A549 (cell line): ENCODE results near the gene SERPIND1. TPM values are rescaled to one million over a fixed set of nuclear protein-coding genes. Genes with fewer than 3 reads are reported as not detected.
A peak's percentile ranks its signal among the peaks of the same experiment; 100 is the strongest.

Source experiments
- ATAC-seq, 2 experiments: fragments of 200-7000 bp in 1 of 2; fragments of >200 bp in 1 of 2; cut with Nextera tagmentation in 1 of 2; cut with Tn5 transposase in 1 of 2; 3 replicates each; pipeline versions ENCODE4 v1.8.0 to v1.9.1; 2018 to 2020; ENCODE audit warnings: mild to moderate bottlenecking in 1 of 2, moderate library complexity in 1 of 2
- CTCF ChIA-PET: fragments of 300-600 bp; sonication (Branson Sonifier 250); formaldehyde crosslinking; extraction: SDS; loops from one replicate; lab custom pipeline; 2021; ENCODE audit warnings: antibody characterized with exemption, inconsistent platforms; lab: Yijun Ruan, JAX
- POLR2A ChIA-PET: fragments of 350-600 bp; formaldehyde crosslinking; extraction: SDS; loops from one replicate; lab custom pipeline; 2021; ENCODE audit warnings: antibody characterized with exemption, inconsistent platforms; lab: Yijun Ruan, JAX
- DNase-seq, 2 experiments: peaks; one replicate each; pipeline versions ENCODE4 v3.0.0 to v3.0.0-alpha.2; 2011 to 2016; ENCODE audit warnings: low read depth in 1 of 2, low spot score in 1 of 2
- FAIRE-seq: peaks from 2 replicates; lab custom pipeline; 2011; peaks lifted over from hg19 to GRCh38; lab: Jason Lieb, UNC
- H3K27ac ChIP-seq, 2 experiments: fragments of >200 bp; sonication (Bioruptor Twin); formaldehyde crosslinking; 3 replicates each; pipeline ENCODE4 v1.5.1; 2016 to 2017
- H3K4me1 ChIP-seq: fragments of >200 bp; sonication (Bioruptor Twin); formaldehyde crosslinking; 3 replicates; pipeline ENCODE4 v1.6.1; 2016
- H3K4me2 ChIP-seq: fragments of >200 bp; sonication (Bioruptor Twin); formaldehyde crosslinking; 3 replicates; pipeline ENCODE4 v1.6.1; 2016
- H3K4me3 ChIP-seq: fragments of >200 bp; sonication (Bioruptor Twin); formaldehyde crosslinking; 3 replicates; pipeline ENCODE4 v1.5.1; 2016
- H3K9me3 ChIP-seq: fragments of >200 bp; sonication (Bioruptor Twin); formaldehyde crosslinking; 3 replicates; pipeline ENCODE4 v1.6.1; 2016
- CHD4 ChIP-seq: fragments of 200-600 bp; sonication (generic); IDR thresholded peaks from 2 replicates; pipeline ENCODE4 v1.6.1; 2016; ENCODE audit warnings: antibody characterized with exemption, mild to moderate bottlenecking, borderline replicate concordance
- CTCF ChIP-seq: fragments of >200 bp; sonication (Bioruptor Twin); formaldehyde crosslinking; IDR thresholded peaks from 3 replicates; pipeline ENCODE4 v1.5.1; 2016
- ELK1 ChIP-seq: fragments of 150-350 bp; IDR thresholded peaks from 2 replicates; pipeline ENCODE4 v1.6.1; 2014; ENCODE audit warnings: low read depth, mild to moderate bottlenecking, low read length
- HMGXB4 ChIP-seq: fragments of 250-450 bp; sonication (Bioruptor Pico); IDR thresholded peaks from 2 replicates; pipeline ENCODE4 v1.5.0; 2021; ENCODE audit warnings: mild to moderate bottlenecking, moderate library complexity, borderline replicate concordance
- HOXB13 ChIP-seq: fragments of 250-450 bp; sonication (Bioruptor Pico); IDR thresholded peaks from 2 replicates; pipeline ENCODE4 v1.5.0; 2020; ENCODE audit warnings: low read depth, mild to moderate bottlenecking, moderate library complexity
- JUN ChIP-seq, 2 experiments: fragments of >200 bp; sonication (Bioruptor Twin); formaldehyde crosslinking; IDR thresholded peaks; 2 replicates in 1 of 2; 3 replicates in 1 of 2; pipeline ENCODE4 v1.6.1; 2016 to 2017
- MAFK ChIP-seq: fragments of 450-650 bp; IDR thresholded peaks from 2 replicates; pipeline ENCODE4 v1.6.1; 2014; ENCODE audit not compliant: partially characterized antibody
- POLR2A ChIP-seq: IDR thresholded peaks from 2 replicates; pipeline ENCODE4 v1.6.1; 2012; ENCODE audit warnings: mild to moderate bottlenecking, low read length
- SMC3 ChIP-seq: fragments of >200 bp; sonication (Bioruptor Twin); formaldehyde crosslinking; IDR thresholded peaks from 3 replicates; pipeline ENCODE4 v1.6.1; 2018; ENCODE audit warnings: inconsistent platforms
- SREBF2 ChIP-seq: fragments of 450-650 bp; IDR thresholded peaks from 2 replicates; pipeline ENCODE4 v1.6.1; 2014; ENCODE audit warnings: mild to moderate bottlenecking, moderate library complexity
- ZSCAN20 ChIP-seq: fragments of 250-450 bp; sonication (Bioruptor Pico); IDR thresholded peaks from 2 replicates; pipeline ENCODE4 v1.8.0; 2022; ENCODE audit warnings: mild to moderate bottlenecking, moderate library complexity
- WGBS: methylation state at CpG from one replicate; pipeline ENCODE4 v1.1.6; 2017; ENCODE audit errors: missing lambda C conversion rate; 5-methylcytosine and 5-hydroxymethylcytosine counted together
- polyA plus RNA-seq, 4 experiments: library from polyadenylated mRNA; depleted of rRNA in 3 of 4; stranded (reverse); fragments of >200 nt; fragmentation: RNase III in 1 of 4; extraction: RNeasy Plus Mini Kit Qiagen cat#74134 plus additional on column Dnase treatment in 1 of 4; gene quantifications; 2 replicates in 3 of 4; 3 replicates in 1 of 4; pipeline ENCODE4 v1.2.3, GENCODE V29; 2011 to 2017
- TF ChIP-seq, protein P1 (sequence below): fragments of 200-600 bp; sonication (generic); IDR thresholded peaks from 2 replicates; pipeline ENCODE4 v1.6.1; 2016; ENCODE audit warnings: antibody characterized with exemption, mild to moderate bottlenecking, moderate library complexity

The SERPIND1 gene
- polyA plus RNA-seq, 2 of the 4 experiments (the other 2 are of a cell fraction): not detected

DNA sequence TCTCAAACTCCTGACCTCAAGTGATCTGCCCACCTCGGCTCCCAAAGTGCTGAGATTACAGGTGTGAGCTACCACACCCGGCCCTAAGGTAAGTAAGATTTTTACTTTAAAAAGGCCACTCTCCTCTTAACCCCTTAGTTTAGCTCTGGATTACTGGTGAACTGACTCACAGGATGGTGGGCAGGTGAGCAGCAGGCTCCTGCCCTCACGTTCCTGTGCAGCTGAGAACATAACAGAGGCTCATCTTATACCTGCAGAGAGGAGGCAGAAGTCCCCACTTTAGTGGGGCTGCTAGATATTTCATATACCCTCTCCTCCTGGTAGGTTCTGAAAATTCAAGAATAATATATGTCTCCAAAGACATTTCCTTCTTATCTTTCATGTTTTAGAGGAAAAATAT, 17.1 kb upstream of the SERPIND1 start:
- Histone ChIP-seq H3K9me3 (no peaks in the 10 kb centered on the region), H3K4me3 (no peak overlapping the region), H3K27ac (no peak overlapping the region), H3K4me2 (no peak overlapping the region), H3K4me1 (no peaks in the 10 kb centered on the region)
- ATAC-seq (no peak), DNase-seq (no peak), FAIRE-seq (no peak)
- TF ChIP-seq ZSCAN20 (CRISPR knock-in tag) (no peak), HOXB13 (CRISPR knock-in tag) (no peak), CHD4 (no peak), SREBF2 (no peak)
- TF ChIP-seq, protein P1, sequence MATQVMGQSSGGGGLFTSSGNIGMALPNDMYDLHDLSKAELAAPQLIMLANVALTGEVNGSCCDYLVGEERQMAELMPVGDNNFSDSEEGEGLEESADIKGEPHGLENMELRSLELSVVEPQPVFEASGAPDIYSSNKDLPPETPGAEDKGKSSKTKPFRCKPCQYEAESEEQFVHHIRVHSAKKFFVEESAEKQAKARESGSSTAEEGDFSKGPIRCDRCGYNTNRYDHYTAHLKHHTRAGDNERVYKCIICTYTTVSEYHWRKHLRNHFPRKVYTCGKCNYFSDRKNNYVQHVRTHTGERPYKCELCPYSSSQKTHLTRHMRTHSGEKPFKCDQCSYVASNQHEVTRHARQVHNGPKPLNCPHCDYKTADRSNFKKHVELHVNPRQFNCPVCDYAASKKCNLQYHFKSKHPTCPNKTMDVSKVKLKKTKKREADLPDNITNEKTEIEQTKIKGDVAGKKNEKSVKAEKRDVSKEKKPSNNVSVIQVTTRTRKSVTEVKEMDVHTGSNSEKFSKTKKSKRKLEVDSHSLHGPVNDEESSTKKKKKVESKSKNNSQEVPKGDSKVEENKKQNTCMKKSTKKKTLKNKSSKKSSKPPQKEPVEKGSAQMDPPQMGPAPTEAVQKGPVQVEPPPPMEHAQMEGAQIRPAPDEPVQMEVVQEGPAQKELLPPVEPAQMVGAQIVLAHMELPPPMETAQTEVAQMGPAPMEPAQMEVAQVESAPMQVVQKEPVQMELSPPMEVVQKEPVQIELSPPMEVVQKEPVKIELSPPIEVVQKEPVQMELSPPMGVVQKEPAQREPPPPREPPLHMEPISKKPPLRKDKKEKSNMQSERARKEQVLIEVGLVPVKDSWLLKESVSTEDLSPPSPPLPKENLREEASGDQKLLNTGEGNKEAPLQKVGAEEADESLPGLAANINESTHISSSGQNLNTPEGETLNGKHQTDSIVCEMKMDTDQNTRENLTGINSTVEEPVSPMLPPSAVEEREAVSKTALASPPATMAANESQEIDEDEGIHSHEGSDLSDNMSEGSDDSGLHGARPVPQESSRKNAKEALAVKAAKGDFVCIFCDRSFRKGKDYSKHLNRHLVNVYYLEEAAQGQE: no peak
- WGBS: 88% methylated on average over 3 of the region's 3 CpGs
- CTCF ChIA-PET: interaction anchor here (0.6 to 1.8 kb wide), 3 partner anchors 11 to 27 kb away, joined by 3 to 8 read pairs (median 5); no protein-coding TSS in a partner anchor
- POLR2A ChIA-PET: no interaction called here

GRCh38 chr22:20758688-20759087, 15.2 kb upstream of the SERPIND1 start:
- H3K4me3 ChIP-seq: no peak overlapping the region
- ChIA-PET POLR2A (no interaction called here), CTCF (interaction anchor here (1.4 kb wide), 1 partner anchor 8 kb away, joined by 4 read pairs; no protein-coding TSS in a partner anchor)
- H3K9me3 ChIP-seq: no peaks in the 10 kb centered on the region
- ATAC-seq (peak; percentile 50 to 68; a peak in 3 of 6 replicates), DNase-seq (peak in 1 of 2 experiments; percentile 4), FAIRE-seq (no peak)
- H3K27ac ChIP-seq: no peak overlapping the region
- TF ChIP-seq CTCF (0 out of 3 replicates have a peak, but pooled peaks have one; percentile 6), MAFK (no peak)
- H3K4me1 ChIP-seq: no peaks in the 10 kb centered on the region
- H3K4me2 ChIP-seq: no peak overlapping the region
- WGBS: 91% methylated on average over 2 of the region's 2 CpGs

DNA sequence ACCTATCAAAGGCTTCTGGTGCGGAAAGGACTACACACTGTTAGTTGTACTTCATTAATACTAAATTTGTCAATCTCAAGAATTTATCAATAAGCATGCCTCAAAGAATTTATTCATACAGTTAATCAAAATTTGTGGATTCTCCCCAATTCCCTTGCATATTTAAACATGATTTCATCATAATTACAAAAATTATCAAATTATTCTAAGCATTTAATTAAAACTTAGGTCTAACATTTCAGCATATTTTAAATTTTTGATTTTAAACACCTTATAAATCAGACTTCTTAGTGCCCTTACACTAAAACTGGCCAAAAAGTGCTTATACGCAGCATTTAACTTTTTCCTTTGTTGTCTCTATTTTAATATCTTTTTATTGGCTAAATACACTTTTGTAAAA, 13.8 kb upstream of the SERPIND1 start:
- Histone ChIP-seq H3K9me3 (no peaks in the 10 kb centered on the region), H3K4me3 (no peak overlapping the region), H3K27ac (no peak overlapping the region), H3K4me2 (no peak overlapping the region), H3K4me1 (no peaks in the 10 kb centered on the region)
- ChIA-PET POLR2A (no interaction called here), CTCF (interaction anchor here (0.6 to 1.6 kb wide), 2 partner anchors 24 to 126 kb away, joined by 3 to 6 read pairs; no protein-coding TSS in a partner anchor)
- TF ChIP-seq ELK1 (no peak), SMC3 (no peak), HMGXB4 (CRISPR knock-in tag) (no peak), JUN (IDR thresholded peaks at IDR 0.05) (no peak), POLR2A (no peak)
- no peak for ATAC-seq
- FAIRE-seq: no peak
- 89% methylated on average over 2 of the region's 2 CpGs for WGBS
- no peak for DNase-seq
